GM18505 (cell line): ENCODE data around the gene TNNT2.

ENCODE experiments used
- ATAC-seq: cut with Tn5 transposase; IDR thresholded peaks from one replicate; pipeline ENCODE4 v1.9.1; 2021; ENCODE audit not compliant: unreplicated experiment
- POLR2A ChIP-seq: IDR thresholded peaks from 4 replicates; pipeline ENCODE4 v1.6.1; 2011; ENCODE audit warnings: borderline replicate concordance; ENCODE audit not compliant: insufficient read depth, insufficient read length; ENCODE audit errors: extremely low read depth

TNNT2 gene

GRCh38 chr1:201408176-201408833 lies 30.8 kb upstream of the TNNT2 start:
- ATAC-seq, result peak; percentile 62
- no peak for TF ChIP-seq POLR2A

DNA sequence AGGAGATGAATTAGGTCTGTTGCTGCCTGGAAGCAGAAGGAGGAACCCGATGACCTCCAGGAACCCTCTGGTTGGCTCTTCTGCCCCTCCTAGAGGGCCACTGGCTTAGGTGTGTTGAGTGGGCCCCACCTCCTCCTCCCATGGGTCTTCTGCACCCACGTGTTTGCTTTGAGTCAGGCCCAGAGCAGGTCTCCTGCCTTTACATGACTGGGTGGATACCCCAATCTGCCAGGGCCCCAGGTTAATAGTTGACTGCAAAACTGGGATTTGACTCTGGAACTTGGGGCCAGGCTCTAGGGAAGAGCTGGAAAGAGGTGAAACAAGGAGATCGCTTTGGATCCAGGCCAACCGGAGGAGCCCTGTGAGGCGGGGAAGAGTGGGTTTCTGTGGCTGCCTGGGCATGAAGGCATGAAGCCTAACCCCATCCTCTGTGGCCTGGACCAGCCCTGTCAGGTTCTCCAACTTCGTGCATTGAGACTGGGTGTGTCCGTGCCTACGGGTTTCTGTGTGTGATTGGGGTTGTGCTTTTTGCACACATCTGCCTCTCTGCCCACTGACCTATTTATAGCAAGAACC lies 29.4 kb upstream of the TNNT2 start:
- no peak for TF ChIP-seq POLR2A
- no peak for ATAC-seq

- no peak for ATAC-seq
- no peak for TF ChIP-seq POLR2A
Observed at GRCh38 chr1:201405484-201405831, 28.0 kb upstream of the TNNT2 start.

DNA sequence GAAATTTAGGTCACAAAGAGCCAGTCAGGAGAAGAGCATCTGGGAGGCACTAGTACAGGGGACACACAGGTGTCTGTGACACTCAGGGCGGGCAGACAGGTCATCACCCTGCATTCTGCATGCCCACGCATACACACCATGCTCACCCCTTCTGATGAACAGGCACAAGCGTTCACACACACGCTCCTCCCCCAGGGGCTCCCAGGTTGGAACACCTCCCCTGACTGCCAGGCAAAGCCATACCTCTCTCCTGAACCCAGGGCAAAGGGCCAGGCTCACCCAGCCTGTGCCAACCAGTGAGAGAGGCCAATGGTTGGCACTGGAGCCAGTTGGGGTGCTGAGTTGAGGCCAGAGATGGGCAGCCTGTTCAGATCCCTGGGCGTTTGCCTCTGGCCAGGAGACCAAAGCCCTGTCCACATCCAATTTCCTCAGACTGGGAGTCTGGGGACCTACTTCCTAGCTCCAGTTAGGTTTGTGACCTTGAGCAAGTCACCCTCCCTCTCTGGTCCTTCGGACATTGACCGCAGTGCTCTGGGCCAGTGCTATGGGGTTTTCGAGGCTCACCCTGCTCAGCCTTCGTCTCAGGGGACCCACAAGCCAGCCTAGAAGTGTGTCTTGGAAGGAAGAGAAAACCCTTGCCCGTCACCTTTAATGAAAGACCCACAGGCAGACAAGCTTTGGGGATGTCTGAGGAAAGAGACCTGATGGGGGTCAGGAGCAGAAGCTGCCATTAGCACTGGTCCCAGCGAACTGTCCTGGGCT lies 27.4 kb upstream of the TNNT2 start:
- no peak for TF ChIP-seq POLR2A
- no peak for ATAC-seq

DNA sequence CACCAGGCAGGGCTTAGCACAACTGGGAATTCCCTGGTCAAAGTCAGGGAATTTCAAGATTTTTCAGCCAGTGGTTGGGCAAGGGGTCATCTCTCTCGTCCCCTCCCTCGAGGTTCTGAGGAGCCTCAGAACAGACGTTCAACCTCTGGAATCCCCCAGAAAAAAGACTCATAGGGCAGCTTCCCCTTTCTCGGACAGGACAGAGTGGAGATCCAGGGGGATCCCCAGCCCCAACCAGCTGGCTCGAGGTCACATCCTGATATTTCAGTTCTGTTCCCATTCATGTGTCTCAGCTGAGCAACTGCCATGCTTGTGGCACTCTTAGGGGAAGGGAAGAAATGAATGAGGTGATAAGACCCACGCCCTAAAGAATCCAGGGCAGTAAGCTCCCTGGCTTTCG lies 26.6 kb upstream of the TNNT2 start:
- TF ChIP-seq POLR2A, result no peak
- no peak for ATAC-seq

GRCh38 chr1:201403359-201403758 lies 25.9 kb upstream of the TNNT2 start:
- no peak for ATAC-seq
- no peak for TF ChIP-seq POLR2A

DNA sequence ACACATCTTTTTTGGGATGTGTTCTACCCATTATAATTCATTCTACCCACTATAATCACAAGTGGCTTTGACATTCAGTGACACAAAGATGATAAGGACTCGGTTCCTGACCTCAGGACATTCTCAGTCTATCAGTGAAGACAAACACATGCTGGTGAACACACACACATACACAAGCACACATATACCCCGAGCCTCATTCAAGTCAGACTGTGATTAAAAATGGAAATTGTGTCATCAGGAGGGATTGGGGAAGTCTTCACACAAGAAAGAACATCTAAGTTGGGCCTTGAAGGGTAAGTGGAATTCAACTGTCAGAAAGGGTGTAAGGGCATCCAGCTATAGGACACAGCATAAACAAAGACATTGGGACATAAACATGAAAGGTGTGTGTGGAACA lies 24.2 kb upstream of the TNNT2 start:
- TF ChIP-seq POLR2A, result no peak
- no peak for ATAC-seq

DNA sequence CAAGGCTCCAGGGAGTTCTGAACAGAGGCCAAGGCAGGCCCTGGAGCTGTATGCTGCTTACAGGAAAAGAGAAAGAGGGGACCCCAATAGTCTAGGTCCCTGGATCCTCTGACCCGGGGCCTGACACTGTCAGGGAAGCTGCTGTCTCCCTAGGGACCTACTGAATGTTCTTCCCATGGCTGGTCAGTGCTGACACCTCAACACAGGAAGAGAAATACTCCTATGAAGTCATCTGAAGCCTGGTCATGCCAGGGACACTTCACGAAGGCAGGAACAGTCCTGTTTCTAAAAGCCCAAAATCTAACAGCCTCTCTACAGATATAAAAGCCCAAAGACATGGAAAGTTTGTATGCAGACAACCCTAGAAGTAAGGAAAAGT lies 23.4 kb upstream of the TNNT2 start:
- ATAC-seq, result no peak
- no peak for TF ChIP-seq POLR2A

- no peak for TF ChIP-seq POLR2A
- ATAC-seq, result no peak
Observed at GRCh38 chr1:201400212-201400851, 22.9 kb upstream of the TNNT2 start.

- ATAC-seq, result no peak
- no peak for TF ChIP-seq POLR2A
Observed at GRCh38 chr1:201399352-201400126, 22.1 kb upstream of the TNNT2 start.

DNA sequence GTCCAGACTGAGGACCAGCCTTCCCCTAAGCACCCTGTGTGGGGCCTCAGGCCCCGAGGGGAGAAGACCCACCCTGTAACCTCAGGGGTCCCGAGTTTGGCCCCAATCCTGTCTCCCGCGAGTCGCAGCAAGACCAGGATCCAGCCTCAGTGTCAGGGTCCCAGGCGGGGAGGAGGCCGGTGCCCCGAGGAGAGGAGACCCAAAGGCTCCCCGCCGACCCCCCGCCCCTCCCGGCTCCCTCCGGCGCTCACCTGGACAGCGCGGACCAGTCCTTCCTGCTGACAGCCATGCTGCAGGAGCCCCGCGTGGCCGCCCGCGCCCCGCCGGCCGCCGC lies 21.5 kb upstream of the TNNT2 start, which contains the start of gene LAD1:
Gene LAD1, minus strand, starts transcription at position 307 of the 334 bp plus-strand sequence. Its CDS starts 18 bp downstream, at position 289.
- ATAC-seq, result no peak
- no peak for TF ChIP-seq POLR2A

GRCh38 chr1:201397675-201398074 lies 20.2 kb upstream of the TNNT2 start:
- no peak for TF ChIP-seq POLR2A
- ATAC-seq, result no peak

DNA sequence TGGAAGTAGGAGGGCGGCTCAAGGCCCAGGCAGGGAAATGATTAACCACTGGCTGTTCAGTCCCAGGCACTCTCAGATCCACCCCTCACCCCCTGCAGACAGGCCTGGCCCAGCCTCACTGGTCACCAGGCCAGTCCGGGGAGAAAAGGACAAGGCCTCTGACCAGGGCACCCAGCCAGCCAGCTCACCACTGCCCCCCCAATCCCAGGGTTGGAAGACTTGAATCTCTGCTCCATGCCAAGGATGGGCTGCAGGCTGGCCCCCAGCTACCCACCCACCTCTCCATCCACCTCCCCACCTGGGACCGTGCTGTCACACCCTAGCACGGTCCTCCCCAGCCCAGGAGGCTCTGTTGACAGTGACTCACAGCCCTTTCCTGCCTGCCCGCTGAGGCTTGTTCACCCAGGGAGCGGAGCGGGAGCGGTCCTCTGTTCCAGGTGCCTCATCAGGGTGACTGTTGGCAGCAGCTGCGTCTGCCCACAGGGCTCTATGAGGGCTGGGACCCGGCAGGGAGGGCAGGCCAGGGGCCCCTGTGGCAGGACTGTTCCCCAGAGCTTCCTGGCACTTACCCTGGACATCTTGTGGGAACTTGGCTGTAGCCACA lies 19.5 kb upstream of the TNNT2 start:
- ATAC-seq, result no peak
- TF ChIP-seq POLR2A, result no peak
